GM19025 (cell line): Measurements from ENCODE around the gene GDE1.

Source experiments
- ATAC-seq: cut with Tn5 transposase; IDR thresholded peaks from one replicate; pipeline ENCODE4 v1.9.1; 2021; ENCODE audit warnings: mild to moderate bottlenecking, low read depth, moderate library complexity; ENCODE audit not compliant: unreplicated experiment

The GDE1 gene

DNA sequence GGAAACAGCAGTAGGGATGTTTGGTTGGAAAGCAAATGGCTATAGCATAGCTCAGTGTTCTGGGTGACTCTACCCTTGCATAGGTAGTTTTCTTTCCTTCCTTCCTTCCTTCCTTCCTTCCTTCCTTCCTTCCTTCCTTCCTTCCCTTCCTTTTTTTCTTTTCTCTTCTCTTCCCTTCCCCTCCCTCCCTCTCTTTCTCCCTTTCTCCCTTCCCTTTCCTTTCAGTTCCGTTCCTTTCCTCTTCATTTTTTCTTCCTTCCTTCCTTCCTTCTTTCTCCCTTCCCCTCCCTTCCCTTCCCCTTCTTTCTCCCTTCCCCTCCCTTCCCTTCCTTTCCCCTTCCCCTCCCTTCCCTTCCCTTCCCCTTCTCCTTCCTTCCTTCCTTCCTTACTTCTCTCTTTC is 31.3 kb downstream of the GDE1 start:
- no peak for ATAC-seq

DNA sequence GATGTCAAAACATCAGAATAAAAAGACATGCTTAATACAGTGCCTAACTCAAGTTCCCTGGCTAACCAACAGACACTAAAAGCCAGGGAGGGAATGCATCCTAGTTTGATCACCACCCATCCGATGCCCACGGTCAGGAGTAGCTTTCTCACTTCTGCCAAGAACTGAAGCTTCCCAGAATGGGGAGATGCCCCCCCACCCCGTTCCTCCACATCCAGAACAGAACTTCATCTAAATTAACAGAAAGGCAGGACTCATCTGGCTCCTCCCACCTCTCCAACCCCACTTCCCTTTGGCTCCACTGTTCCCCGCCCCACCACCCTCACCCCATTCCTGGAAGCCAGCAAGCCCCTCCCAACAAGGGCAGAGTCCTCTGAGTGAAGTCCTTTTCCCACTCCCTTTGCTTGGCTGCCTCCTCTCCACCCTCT is 33.7 kb downstream of the GDE1 start:
- no peak for ATAC-seq

DNA sequence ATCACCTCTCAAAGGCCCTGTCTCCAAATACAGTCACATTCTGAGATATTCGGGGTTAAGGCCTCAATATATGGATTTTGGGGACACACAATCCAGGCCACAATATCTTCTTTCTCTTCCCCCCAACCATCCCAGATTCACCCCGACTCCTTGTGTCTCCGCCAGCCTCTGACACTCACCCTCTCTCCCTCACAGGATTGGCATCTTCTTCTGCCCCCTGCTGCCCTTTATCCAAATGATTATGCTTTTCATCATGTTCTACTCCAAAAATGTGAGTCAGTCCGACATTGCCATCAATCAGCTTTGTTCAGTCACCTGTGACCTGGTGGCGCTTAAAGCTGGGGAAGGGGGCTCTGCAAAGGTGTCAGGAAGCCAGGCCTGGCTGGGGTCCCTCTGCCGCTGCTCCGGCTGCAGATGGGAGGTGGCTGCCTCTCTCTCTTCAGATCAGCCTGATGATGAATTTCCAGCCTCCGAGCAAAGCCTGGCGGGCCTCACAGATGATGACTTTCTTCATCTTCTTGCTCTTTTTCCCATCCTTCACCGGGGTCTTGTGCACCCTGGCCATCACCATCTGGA is 35.1 kb downstream of the GDE1 start:
- ATAC-seq: no peak

DNA sequence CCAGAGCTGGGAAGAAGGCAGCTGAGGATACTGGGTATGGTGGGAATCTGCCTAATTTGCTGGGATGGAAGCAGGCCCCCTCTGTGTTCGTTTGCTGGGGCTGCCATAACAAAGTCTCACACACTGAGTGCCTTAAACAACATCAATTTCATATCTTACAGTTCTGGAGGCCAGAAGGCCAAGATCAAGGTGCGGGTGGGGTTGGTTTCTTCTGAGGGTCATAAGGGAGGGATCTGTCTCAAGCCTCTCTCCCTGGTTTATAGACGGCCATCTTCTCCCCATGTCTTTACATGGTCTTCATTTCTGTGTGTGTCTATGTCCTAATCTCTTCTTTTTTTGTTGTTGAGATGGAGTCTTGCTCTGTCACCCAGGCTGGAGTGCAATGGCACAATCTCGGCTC is 35.8 kb downstream of the GDE1 start:
- no peak for ATAC-seq

DNA sequence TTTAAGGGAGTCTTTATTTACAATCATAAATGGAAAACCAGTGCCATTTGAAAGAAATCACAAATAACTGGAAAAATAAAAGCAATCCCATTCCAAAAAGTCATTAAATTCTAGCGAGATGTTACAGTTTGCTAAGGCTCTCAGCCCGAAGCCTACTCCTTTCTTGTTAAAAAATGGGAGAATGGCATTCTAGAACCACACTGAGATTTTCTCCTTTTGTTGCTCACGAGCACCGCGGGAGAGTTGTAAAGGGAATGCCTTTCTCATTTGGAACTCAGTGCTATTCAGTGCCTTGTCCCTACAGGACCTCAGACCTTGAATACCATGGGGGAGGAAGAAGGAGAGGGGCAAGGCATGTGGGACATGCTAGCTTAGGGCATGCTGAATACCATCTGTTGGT is 36.3 kb downstream of the GDE1 start:
- ATAC-seq: no peak

DNA sequence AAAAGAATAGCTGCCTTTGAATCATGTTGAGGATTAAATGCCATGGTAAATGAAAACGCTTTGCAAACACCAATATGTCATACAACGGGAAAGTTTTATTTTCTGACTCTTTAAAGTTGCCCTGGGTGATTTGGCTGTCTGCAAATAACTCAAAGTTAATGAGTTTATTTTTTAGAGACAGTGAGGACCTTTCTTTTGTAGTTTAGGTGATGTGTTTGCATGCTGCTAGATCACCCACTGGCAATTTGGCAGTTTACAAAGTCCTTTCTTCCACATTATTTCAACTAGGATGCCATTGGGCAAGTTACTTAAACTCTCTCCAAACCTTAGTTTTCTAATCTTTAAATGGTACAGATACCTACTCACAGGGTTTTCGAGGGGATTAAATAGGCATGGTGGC is 37.8 kb downstream of the GDE1 start:
- ATAC-seq: no peak

GRCh38 chr16:19482291-19482690 is 39.6 kb downstream of the GDE1 start:
- ATAC-seq: no peak

DNA sequence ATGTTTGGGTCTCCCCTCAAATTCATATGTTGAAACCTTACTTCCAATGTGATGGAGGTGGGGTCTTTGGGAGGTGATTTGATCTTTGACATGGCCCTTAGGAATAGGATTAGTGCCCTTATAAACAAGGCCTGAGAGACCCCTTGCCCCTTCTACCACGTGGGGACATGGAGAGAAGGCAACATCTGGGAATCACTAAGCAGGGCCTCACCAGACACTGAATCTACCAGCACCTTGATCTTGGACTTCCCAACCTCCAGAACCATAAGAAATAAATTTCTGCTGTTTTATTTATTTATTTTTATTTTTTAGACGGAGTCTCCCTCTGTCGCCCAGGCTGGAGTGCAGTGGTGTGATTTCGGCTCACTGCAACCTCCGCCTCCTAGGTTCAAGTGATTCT is 40.1 kb downstream of the GDE1 start:
- no peak for ATAC-seq

DNA sequence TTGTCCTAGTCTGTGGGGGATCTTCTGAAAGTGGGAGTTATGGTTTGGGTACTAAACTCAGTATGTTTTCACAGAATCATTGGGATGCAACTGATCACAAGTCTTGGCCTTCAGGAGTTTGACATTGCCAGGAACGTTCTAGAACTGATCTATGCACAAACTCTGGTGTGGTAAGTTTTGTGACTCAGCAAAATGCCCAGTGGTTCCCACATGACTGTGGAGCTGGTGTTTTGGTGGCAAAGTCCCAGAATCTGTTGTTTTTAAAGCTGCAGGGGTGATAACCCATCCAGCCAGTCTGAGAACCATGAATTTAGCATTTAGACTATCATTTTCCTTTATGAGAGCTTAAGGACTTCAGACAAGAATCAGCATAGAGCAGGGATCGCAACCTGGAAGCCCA is 40.6 kb downstream of the GDE1 start:
- ATAC-seq: no peak

GRCh38 chr16:19479302-19479721 is 42.6 kb downstream of the GDE1 start:
- no peak for ATAC-seq

GRCh38 chr16:19478505-19478904 is 43.4 kb downstream of the GDE1 start:
- ATAC-seq: no peak

- ATAC-seq: no peak
Measured at GRCh38 chr16:19474617-19475016, 47.3 kb downstream of the GDE1 start.

DNA sequence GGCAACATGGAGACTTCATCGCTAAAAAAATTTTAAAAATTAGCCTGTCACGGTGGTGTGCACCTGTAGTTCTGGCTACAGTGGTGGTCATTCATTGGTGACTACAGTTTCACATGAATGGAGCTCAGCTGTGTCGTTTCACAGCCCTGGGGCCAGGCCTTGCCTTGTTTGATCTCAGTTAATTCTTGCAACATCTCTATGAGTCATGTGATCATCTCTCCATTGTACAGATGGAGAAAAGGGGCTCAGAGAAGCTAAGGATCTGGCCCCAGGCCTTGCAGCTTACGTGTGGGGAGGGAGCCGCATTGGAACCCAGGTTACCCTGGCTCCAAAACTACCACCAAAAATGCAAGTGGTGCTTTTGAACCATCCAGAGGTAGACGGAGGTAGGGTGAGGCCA is 49.4 kb downstream of the GDE1 start:
- no peak for ATAC-seq

- no peak for ATAC-seq
Measured at GRCh38 chr16:19468300-19468699, 53.6 kb downstream of the GDE1 start.

DNA sequence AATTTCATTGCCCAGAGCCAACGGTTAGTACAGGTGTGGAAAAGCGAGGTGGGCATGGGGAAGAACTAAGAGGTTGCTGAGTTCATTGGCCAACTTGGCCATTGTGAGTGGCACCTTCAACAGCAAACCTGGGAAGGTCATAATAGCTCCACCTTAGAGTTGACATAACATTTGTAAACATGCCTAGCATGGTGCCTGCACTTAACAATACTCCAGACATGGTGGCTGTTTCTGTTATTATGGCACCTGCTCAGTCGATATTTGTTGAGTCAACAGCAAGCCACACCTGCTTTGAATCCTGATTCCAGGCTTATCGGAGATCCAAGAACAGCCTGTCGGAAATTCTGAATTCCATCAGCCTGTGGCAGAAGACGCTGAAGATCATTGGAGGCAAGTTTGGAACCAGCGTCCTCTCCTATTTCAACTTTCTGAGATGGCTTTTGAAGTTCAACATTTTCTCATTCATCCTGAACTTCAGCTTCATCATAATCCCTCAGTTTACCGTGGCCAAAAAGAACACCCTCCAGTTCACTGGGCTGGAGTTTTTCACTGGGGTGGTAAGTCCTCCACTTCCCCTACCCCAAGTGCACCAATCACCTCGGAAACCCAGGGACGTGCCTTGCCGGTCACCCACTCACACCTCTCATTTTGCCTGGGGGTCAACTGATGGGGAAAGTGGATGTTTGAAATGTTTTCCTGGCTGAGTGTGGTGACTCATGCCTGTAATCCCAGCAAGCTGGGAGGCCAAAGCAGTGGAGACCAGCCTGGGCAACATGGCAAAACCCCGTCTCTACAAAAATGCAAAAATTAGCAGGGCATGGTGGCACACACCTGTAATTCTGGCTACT is 58.2 kb downstream of the GDE1 start:
- ATAC-seq: no peak

- ATAC-seq: no peak
Measured at GRCh38 chr16:19460397-19460796, 61.5 kb downstream of the GDE1 start.

DNA sequence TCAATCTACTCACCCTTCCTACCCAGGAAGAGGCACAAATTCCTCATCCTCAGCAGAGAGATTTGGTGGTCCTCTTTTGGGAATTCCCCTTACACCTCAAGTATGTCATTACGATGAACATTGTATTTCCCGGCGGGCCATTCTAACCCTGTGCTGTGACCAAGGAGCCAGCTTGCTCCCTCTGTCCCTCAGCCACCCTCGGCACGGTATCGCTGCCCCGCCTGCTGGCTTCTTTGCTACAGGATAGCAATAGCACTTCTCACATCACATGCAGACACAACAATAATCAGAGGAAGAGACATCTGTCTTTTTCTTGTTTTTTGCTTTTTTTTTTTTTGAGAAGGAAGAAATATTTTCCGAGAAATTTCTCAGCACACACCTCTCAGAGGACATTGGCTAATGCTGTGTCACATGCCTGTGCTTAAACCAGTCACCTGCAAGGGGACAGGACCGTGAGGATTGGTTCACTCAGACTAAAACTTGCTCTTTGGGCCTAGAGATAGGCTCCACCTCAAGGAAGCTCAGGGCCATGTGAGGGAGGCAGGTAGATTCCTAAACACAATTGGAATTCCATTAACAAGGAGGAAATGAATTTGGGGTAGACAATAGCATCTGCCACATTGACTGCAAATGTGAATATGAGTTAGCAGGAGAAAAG is 63.0 kb downstream of the GDE1 start:
- no peak for ATAC-seq
